H7 (cell line): ENCODE results near the gene DBN1. TPM values are rescaled to one million over a fixed set of nuclear protein-coding genes. Genes with fewer than 3 reads are reported as not detected.

Experiments
- DNase-seq: peaks from one replicate; pipeline ENCODE4 v3.0.0; 2012
- H3K27me3 ChIP-seq: 2 replicates; pipeline ENCODE4 v1.6.0; 2011; ENCODE audit warnings: mild to moderate bottlenecking, low read length; ENCODE audit not compliant: control insufficient read depth, insufficient read depth
- H3K36me3 ChIP-seq: replicated peaks from 2 replicates; pipeline ENCODE4 v1.5.1; 2011; ENCODE audit warnings: low read length; ENCODE audit not compliant: control insufficient read depth, insufficient read depth
- H3K4me3 ChIP-seq: 2 replicates; pipeline ENCODE4 v1.5.1; 2011; ENCODE audit warnings: low read depth, mild to moderate bottlenecking, control low read depth, low read length, moderate library complexity; ENCODE audit not compliant: insufficient read depth
- total RNA-seq: library from RNA; depleted of rRNA; stranded (reverse); fragments of >200 nt; shearing (Covaris generic); gene quantifications from 2 replicates; pipeline ENCODE4 v1.2.3, GENCODE V29; 2014

The DBN1 gene
- total RNA-seq, 1 experiment from 2014 or later, result 216 TPM

- Histone ChIP-seq H3K27me3 (peaks cover 14% of the 10 kb centered on the region), H3K4me3 (no peak overlapping the region), H3K36me3 (peaks cover 6% of the 10 kb centered on the region)
- no peak for DNase-seq
These were observed 20.5 kb downstream of the DBN1 start for GRCh38 chr5:177452688-177453638.

DNA sequence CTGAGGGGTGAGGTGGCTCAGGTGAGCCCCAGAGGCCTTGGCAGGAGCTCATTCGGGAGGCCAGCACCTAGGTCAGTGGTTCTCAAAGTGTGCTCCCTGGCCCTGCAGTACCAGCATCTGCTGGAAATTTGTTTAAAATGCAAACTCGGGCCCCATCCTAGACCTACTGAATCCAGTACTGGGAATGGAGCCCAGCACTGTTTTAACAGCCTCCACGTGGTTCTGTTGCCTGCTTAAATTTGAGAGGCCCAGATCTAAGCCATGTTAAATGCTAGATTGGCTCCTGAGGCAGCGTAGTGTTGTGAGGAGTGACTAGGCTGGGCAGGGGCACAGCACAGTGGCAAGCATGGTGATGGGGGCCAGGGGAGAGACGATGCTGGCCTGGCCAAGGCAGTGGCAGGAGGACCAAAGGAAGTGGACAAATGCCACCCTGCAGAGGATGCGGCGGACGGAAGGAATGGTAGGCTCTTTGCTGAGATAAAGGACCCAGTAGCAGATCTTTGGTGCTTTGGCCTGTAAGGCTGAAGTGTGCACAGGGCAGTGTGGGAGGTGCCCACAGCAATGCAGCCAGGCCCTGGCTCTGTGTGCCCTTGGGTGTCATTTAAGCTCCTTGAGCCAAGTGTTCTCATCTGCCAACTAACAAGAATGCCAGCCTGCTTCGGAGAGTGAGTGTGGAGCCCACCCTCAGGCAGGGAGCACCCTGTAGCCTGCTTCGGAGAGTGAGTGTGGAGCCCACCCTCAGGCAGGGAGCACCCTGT lies 22.6 kb downstream of the DBN1 start:
- peaks cover 22% of the 10 kb centered on the region for H3K27me3 ChIP-seq
- no peaks in the 10 kb centered on the region for H3K36me3 ChIP-seq
- no peak overlapping the region for H3K4me3 ChIP-seq
- DNase-seq, result no peak

DNA sequence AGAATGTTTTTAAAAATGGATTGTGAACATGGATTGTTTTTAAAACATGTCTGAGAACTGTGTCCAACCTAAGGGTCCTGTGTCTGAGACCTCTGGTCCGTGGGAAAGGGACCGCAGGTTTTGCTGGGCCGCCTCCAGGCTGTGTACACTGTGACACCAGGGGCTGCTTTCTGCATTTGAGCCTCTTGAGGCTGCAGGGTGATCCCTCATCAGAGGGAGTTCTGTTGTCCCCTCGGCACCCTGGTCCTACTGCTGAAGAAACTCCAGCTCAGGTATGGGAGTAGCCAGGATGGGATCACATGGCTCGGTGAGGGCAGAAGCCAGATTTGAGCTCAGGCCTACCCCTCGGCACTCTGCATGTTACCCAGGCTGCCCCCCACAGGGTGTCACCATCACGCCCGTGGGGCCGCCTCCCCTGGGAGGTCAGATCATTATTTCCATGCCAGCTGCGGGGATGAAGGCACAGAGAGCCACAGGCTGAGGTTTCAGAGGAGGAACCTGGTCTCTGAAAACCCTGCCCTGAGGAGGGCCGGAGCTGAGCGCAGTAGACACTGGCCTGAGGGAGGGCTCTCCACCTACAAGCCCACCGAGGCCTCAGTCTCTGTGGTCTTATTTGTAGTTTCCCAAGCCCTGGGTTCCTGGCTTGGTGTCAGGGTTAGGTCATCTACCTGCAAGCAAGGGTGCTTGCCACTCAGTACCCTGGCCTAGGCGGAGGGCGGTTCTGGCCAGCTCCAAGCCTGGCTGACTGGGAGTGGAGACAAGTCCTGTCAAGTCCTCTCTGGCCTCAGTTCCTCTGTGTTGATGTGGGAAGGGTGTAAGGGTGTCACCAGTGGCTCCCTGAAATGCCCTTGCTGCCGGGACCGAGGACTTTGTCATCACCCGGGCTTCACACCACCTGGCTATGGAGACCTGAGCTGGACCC lies 24.0 kb downstream of the DBN1 start:
- Histone ChIP-seq H3K36me3 (no peaks in the 10 kb centered on the region), H3K27me3 (peaks cover 25% of the 10 kb centered on the region), H3K4me3 (no peak overlapping the region)
- DNase-seq, result no peak

DNA sequence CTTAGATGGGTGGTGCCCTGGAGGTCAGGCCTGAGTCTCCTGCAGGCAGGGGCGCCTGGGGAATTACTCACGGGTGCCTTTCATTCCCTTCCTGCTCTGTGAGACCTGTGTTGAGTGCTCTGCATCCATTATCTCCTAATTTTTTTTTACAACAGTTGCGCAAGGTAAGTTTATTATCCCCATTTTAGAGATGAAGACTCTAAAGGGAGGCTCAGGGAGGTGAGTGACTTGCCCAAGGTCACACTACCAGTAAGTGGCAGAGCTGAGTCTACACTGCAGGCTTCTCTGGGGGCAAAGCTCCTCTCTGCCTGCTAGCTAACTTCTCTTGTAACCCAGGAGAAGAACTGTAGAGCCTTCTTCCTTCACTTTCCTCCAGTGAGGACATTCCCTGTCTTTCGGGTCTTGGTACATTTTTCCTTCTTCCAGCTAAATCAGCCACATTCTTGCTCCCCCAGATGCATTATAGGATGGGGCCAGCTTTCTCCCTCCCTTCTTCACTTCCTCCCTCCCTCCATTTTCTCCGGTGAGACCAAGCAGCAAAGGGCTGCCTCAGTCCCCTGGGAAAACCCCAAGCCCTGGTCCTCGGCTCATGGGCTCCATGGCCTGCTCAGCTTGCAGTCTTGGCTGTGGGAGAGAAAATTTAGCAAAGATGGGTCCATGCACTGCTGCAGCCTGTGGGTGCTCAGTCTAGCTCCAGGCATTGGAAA lies 25.0 kb downstream of the DBN1 start:
- H3K36me3 ChIP-seq, result no peaks in the 10 kb centered on the region
- H3K27me3 ChIP-seq, result peaks cover 16% of the 10 kb centered on the region
- no peak overlapping the region for H3K4me3 ChIP-seq
- no peak for DNase-seq

GRCh38 chr5:177447611-177448243 lies 25.7 kb downstream of the DBN1 start:
- Histone ChIP-seq H3K4me3 (peak overlapping the region; percentile 63), H3K36me3 (no peaks in the 10 kb centered on the region)

GRCh38 chr5:177447066-177447610 lies 26.3 kb downstream of the DBN1 start:
- H3K36me3 ChIP-seq, result no peaks in the 10 kb centered on the region
- peaks cover 11% of the 10 kb centered on the region for H3K27me3 ChIP-seq
- DNase-seq, result peak; percentile 97
- peak overlapping the region; percentile 63 for H3K4me3 ChIP-seq

More at GRCh38 chr5:177447611-177448243, 25.7 kb downstream of the DBN1 start:
- DNase-seq, result peak; percentile 89
- H3K27me3 ChIP-seq, result peaks cover 11% of the 10 kb centered on the region

GRCh38 chr5:177446200-177447065 lies 27.0 kb downstream of the DBN1 start, which contains the start of gene PRR7:
TSS of gene PRR7 (plus strand) at chr5:177446814. CDS start at chr5:177455068, 8,254 bp downstream.
- peak within 1 kb of the TSS; percentile 63 for H3K4me3 ChIP-seq
- H3K36me3 ChIP-seq, result no peaks in the 10 kb centered on the region; the same call in 1 of the 2 replicates
- DNase-seq, result peak; percentile 96
- peaks cover 11% of the 10 kb centered on the region for H3K27me3 ChIP-seq

DNA sequence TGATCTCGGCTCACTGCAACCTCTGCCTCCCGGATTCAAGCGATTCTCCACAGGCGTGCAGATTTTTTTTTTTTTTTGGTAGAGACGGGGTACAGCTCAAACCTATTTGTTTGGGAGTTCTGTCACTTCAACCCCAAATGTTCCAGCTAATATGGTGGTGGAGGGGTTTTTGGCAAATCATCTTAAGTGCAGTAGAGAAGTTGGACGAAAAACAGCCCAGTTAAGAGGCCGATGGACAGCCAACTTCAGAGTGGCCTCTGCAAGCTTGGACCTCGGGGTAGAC lies 27.6 kb downstream of the DBN1 start:
- no peak for DNase-seq
- Histone ChIP-seq H3K27me3 (peaks cover 11% of the 10 kb centered on the region), H3K4me3 (peak overlapping the region; percentile 63), H3K36me3 (no peaks in the 10 kb centered on the region; the same call in 1 of the 2 replicates)

DNA sequence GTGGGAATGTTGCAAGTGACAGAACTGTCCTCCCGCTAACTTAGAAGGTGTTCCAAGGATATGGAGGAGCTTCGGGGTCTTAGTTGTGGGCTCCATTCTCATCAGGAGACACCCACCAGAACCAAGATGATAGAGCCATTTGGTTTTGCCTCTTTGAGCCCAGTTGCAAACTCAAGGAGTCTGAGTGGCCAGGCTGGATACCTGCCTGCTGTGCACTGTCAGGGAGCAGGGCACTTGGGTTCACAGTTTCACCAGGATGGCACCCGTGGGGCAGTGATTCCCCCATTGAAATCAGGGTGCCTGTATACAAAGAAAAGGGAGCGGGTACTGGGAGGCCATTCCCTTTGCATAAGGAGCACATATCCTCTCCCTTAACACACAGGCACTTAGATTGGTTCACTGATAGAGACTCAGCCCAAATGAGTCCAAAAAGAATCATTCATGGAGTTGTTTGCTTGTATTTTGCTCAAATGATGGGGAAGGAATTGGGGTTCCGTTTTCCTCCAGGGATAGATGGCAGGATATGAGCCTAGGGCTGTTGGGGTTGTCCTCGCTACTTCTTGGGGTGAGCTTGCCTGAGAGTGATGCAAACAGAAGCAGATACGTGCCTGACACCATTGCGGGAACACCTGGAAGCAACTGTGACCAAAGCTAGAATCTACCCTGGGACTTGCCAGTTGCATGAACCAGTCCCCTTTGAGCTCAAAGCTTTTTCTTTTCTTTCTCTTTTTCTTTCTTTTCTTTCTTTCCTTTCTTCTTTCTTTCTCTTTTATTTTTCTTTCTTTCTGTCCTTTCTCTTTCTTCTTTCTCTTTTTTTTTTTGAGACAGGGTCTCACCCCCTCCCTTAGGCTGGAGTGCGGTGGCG lies 28.1 kb downstream of the DBN1 start:
- peaks cover 1% of the 10 kb centered on the region; the same call in 1 of the 2 replicates for H3K36me3 ChIP-seq
- H3K27me3 ChIP-seq, result peaks cover 11% of the 10 kb centered on the region
- DNase-seq, result no peak
- no peak overlapping the region for H3K4me3 ChIP-seq

DNA sequence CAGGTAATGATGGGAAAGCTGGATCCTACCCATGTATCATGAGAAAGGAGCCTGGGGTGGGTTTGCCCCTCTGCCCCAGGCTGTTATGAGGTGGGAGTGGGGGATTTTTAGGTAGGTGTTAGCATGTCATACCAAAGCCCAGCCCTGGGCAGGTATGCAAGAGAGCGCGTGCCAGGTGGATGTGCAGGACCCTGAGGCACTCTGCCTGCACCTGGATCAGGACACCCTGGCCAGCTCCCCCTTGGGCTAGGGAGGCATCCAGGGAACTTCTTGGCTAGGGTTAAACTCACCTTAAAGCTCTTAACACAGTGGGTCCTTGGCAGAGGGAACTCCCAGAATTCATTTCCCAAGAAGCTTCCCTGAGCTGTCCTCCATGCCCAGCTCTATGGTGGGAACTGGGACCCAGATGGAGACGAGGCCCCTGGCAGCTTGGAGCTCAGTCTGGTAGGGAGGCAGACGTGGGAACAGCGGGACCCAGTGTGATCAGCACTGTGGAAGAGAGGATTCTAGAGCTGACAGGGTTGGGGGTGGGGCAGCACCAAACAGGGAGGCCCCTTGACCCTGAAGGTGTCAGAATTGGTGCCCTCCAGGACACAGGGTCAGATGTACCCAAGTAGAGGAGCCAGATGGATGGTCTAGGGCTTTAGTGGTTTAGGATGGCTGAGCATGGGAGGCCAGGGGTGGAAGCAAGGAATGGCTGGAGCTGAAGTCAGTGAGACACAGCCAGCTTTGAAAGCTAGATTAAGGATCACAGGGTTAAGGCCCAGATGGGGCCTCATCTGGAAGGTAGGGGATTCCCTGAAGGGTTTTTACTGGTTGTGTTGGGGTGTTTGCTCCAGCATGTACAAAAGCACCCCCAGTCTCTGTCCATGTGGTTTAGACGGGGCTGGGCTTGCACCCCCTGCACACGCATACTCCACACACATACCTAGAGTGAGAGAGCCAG lies 29.1 kb downstream of the DBN1 start:
- peaks cover 11% of the 10 kb centered on the region for H3K27me3 ChIP-seq
- DNase-seq, result no peak
- peaks cover 1% of the 10 kb centered on the region; the same call in 1 of the 2 replicates for H3K36me3 ChIP-seq
- no peak overlapping the region for H3K4me3 ChIP-seq
